ENCODE data around the gene NR4A3.

The NR4A3 gene

DNA sequence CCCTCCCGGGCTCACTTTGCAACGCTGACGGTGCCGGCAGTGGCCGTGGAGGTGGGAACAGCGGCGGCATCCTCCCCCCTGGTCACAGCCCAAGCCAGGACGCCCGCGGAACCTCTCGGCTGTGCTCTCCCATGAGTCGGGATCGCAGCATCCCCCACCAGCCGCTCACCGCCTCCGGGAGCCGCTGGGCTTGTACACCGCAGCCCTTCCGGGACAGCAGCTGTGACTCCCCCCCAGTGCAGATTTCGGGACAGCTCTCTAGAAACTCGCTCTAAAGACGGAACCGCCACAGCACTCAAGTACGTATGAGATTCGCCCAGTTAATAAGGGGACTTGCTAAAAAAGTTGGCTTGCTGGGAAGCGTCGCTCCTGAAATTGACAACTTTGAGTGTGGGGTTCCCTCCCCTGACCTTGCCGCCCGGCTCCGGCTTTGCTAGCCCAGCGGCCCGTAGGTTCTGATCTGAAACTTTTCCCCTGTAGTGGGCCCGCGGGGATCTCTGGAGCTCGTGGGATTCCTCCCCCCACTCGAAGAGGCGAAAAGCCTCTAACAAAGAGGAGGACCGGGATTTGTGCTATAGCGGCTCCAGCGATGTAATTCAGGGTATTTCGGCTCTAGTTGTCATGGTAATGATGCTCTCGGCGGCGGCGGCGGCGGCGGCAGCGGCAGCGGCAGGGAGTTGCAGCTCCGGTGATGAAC, 572 bp downstream of the NR4A3 start:
- peak overlapping the region; percentile 100 for H3K4me3 Mint-ChIP-seq
- H3K4me1 Mint-ChIP-seq (ENCODE audit: low read depth), result peaks cover 67% of the 10 kb centered on the region
- H3K36me3 Mint-ChIP-seq (ENCODE audit: low read depth), result peaks cover 48% of the 10 kb centered on the region
- peaks cover 3% of the 10 kb centered on the region for H3K27me3 Mint-ChIP-seq
- peak overlapping the region; percentile 99 for H3K27ac Mint-ChIP-seq
- H3K9me3 Mint-ChIP-seq, result no peaks in the 10 kb centered on the region

DNA sequence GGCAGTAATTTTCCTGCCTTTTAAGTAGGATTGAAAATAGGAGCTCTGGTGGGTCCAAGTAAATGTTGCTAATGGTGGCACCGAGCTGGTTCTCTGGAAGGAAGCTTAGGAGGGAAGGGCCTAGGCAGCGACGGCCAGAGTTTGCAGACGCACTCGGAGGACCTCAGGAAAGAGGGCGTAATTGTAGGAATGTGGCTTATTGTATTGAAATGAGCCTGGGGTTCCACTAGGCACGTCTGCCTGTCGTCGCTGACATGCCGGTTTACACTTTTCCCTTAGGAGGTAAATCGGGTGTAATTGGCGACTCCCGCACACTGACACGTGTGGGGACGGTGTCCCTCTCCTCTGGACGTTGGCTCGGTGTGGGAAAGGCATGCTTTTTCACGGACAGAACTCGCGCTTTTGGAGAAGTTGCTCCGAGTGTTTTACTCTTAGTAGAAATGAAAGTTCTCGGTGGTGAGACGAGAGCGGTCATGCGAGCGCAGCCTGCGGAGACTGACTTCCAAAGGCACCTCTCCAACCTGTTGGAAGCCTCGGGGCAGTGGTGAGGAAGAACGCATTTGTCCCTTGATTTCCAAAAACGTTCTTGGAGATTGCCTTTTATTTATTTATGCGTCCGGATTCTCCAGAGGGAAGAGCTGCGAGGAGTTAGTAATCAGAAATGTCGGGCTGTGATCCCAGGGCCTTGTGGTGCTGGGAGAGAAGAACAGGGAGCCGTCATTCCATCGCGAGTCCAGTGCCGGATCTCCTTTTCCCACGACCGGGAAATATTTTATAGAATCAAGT, 1.3 kb downstream of the NR4A3 start:
- peaks cover 67% of the 10 kb centered on the region for H3K4me1 Mint-ChIP-seq (ENCODE audit: low read depth)
- peak overlapping the region; percentile 99 for H3K27ac Mint-ChIP-seq
- H3K4me3 Mint-ChIP-seq, result peak overlapping the region; percentile 100
- no peaks in the 10 kb centered on the region for H3K9me3 Mint-ChIP-seq
- H3K27me3 Mint-ChIP-seq, result peaks cover 6% of the 10 kb centered on the region
- H3K36me3 Mint-ChIP-seq (ENCODE audit: low read depth), result peaks cover 56% of the 10 kb centered on the region

GRCh38 chr9:99823681-99824377, 2.1 kb downstream of the NR4A3 start:
- peak overlapping the region; percentile 100 for H3K4me3 Mint-ChIP-seq
- H3K4me1 Mint-ChIP-seq (ENCODE audit: low read depth), result peaks cover 61% of the 10 kb centered on the region
- H3K27ac Mint-ChIP-seq, result peak overlapping the region; percentile 99
- H3K9me3 Mint-ChIP-seq, result no peaks in the 10 kb centered on the region
- H3K36me3 Mint-ChIP-seq (ENCODE audit: low read depth), result peaks cover 59% of the 10 kb centered on the region
- H3K27me3 Mint-ChIP-seq, result peaks cover 7% of the 10 kb centered on the region

DNA sequence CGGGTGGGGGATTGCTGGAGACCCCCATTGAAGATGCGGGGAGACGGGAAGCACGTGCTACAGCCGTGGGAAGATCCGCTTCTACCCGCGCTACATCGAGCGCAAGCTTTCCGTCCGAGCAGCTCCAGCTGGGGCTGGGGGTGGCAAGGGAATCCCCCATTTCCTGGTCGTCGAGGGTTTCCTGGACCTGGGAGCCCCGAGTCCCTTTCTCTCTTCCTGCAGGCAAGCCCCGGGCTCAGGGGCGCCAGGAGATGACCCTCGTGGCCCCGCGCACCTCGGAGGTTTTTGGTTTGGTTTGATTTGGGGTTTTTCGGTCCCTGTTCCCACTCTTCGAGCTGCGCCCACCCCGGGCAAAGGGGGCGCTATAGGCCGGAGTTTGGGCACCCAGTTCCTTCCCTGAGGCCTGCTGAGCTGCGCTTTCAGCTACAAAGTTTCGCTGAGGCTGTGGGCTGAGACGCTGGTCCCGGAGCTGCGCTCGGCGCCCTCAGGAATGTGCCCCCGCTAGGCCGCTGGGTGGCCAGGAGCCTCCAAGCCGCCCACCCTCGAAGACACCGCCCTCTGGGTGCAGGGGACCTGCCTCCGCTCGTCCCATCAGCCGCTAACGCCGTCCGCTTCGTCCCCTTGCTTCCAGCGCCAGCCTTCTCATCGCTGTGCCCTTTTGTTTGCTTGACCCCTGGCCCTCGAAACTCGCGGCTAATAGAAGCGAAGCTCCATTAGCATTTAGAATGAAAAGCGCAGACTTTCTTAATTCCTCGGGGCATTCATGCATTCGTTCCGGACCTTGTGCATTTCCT, 2.9 kb downstream of the NR4A3 start:
- peaks cover 64% of the 10 kb centered on the region for H3K4me1 Mint-ChIP-seq (ENCODE audit: low read depth)
- H3K4me3 Mint-ChIP-seq, result peak overlapping the region; percentile 100
- H3K27me3 Mint-ChIP-seq, result peaks cover 14% of the 10 kb centered on the region
- H3K27ac Mint-ChIP-seq, result peak overlapping the region; percentile 99
- no peaks in the 10 kb centered on the region for H3K9me3 Mint-ChIP-seq
- H3K36me3 Mint-ChIP-seq (ENCODE audit: low read depth), result peaks cover 66% of the 10 kb centered on the region

- H3K27me3 Mint-ChIP-seq, result peaks cover 22% of the 10 kb centered on the region
- no peaks in the 10 kb centered on the region for H3K9me3 Mint-ChIP-seq
- H3K27ac Mint-ChIP-seq, result peak overlapping the region; percentile 99
- H3K4me1 Mint-ChIP-seq (ENCODE audit: low read depth), result peaks cover 72% of the 10 kb centered on the region
- peak overlapping the region; percentile 100 for H3K4me3 Mint-ChIP-seq
- H3K36me3 Mint-ChIP-seq (ENCODE audit: low read depth), result peaks cover 74% of the 10 kb centered on the region
Observed at GRCh38 chr9:99825172-99826046, 3.7 kb downstream of the NR4A3 start.

GRCh38 chr9:99826579-99826978, 4.9 kb downstream of the NR4A3 start:
- peaks cover 70% of the 10 kb centered on the region for H3K4me1 Mint-ChIP-seq (ENCODE audit: low read depth)
- peaks cover 86% of the 10 kb centered on the region for H3K36me3 Mint-ChIP-seq (ENCODE audit: low read depth)
- peak overlapping the region; percentile 99 for H3K27ac Mint-ChIP-seq
- no peaks in the 10 kb centered on the region for H3K9me3 Mint-ChIP-seq
- H3K4me3 Mint-ChIP-seq, result peak overlapping the region; percentile 100
- H3K27me3 Mint-ChIP-seq, result peaks cover 22% of the 10 kb centered on the region

GRCh38 chr9:99827244-99827643, 5.6 kb downstream of the NR4A3 start:
- peaks cover 90% of the 10 kb centered on the region for H3K36me3 Mint-ChIP-seq (ENCODE audit: low read depth)
- no peaks in the 10 kb centered on the region for H3K9me3 Mint-ChIP-seq
- H3K27me3 Mint-ChIP-seq, result peaks cover 22% of the 10 kb centered on the region
- H3K27ac Mint-ChIP-seq, result peak overlapping the region; percentile 99
- H3K4me1 Mint-ChIP-seq (ENCODE audit: low read depth), result peaks cover 70% of the 10 kb centered on the region
- peak overlapping the region; percentile 100 for H3K4me3 Mint-ChIP-seq

DNA sequence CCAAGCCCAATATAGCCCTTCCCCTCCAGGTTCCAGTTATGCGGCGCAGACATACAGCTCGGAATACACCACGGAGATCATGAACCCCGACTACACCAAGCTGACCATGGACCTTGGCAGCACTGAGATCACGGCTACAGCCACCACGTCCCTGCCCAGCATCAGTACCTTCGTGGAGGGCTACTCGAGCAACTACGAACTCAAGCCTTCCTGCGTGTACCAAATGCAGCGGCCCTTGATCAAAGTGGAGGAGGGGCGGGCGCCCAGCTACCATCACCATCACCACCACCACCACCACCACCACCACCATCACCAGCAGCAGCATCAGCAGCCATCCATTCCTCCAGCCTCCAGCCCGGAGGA, 6.3 kb downstream of the NR4A3 start:
- H3K36me3 Mint-ChIP-seq (ENCODE audit: low read depth), result peaks cover 88% of the 10 kb centered on the region
- H3K4me3 Mint-ChIP-seq, result peak overlapping the region; percentile 100
- peaks cover 19% of the 10 kb centered on the region for H3K27me3 Mint-ChIP-seq
- H3K9me3 Mint-ChIP-seq, result no peaks in the 10 kb centered on the region
- H3K27ac Mint-ChIP-seq, result peak overlapping the region; percentile 99
- H3K4me1 Mint-ChIP-seq (ENCODE audit: low read depth), result peaks cover 66% of the 10 kb centered on the region

GRCh38 chr9:99828417-99829176, 6.9 kb downstream of the NR4A3 start:
- Mint-ChIP-seq H3K36me3 (ENCODE audit: low read depth) (peaks cover 88% of the 10 kb centered on the region), H3K4me3 (peak overlapping the region; percentile 78), H3K27ac (peak overlapping the region; percentile 65), H3K9me3 (no peaks in the 10 kb centered on the region), H3K27me3 (peaks cover 19% of the 10 kb centered on the region), H3K4me1 (ENCODE audit: low read depth) (peaks cover 64% of the 10 kb centered on the region)

GRCh38 chr9:99831857-99832557, 10.3 kb downstream of the NR4A3 start:
- no peaks in the 10 kb centered on the region for H3K9me3 Mint-ChIP-seq
- peaks cover 36% of the 10 kb centered on the region for H3K4me1 Mint-ChIP-seq (ENCODE audit: low read depth)
- H3K4me3 Mint-ChIP-seq, result no peak overlapping the region
- H3K27ac Mint-ChIP-seq, result no peak overlapping the region
- H3K27me3 Mint-ChIP-seq, result peaks cover 19% of the 10 kb centered on the region
- H3K36me3 Mint-ChIP-seq (ENCODE audit: low read depth), result peaks cover 92% of the 10 kb centered on the region

GRCh38 chr9:99832558-99832864, 10.8 kb downstream of the NR4A3 start:
- peaks cover 91% of the 10 kb centered on the region for H3K36me3 Mint-ChIP-seq (ENCODE audit: low read depth)
- H3K27ac Mint-ChIP-seq, result no peak overlapping the region
- no peaks in the 10 kb centered on the region for H3K9me3 Mint-ChIP-seq
- H3K27me3 Mint-ChIP-seq, result peaks cover 19% of the 10 kb centered on the region
- no peak overlapping the region for H3K4me3 Mint-ChIP-seq
- peaks cover 31% of the 10 kb centered on the region for H3K4me1 Mint-ChIP-seq (ENCODE audit: low read depth)

- Mint-ChIP-seq H3K36me3 (ENCODE audit: low read depth) (peaks cover 96% of the 10 kb centered on the region), H3K4me1 (ENCODE audit: low read depth) (peaks cover 24% of the 10 kb centered on the region), H3K27ac (no peak overlapping the region)
Observed at GRCh38 chr9:99833735-99834134, 12.1 kb downstream of the NR4A3 start.

DNA sequence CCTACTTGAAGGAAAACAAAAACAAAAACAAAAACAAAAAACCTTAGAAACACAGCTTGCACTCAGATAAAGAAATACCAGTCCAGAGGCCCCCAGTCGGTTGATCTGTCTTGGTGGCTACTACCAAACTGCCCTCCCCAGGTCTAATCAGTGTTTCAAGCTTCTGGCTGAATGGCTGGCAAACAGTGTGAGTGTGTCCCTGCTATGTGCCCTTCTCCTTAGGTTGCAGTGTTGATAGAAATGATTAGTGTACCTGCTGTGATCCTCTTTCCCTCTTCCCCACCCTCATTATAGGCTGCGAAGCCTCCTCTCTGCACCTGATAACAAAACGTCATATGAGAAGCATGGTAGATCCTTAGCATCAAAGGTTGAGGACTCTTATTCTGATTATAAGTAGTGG, 12.8 kb downstream of the NR4A3 start:
- H3K36me3 Mint-ChIP-seq (ENCODE audit: low read depth), result peaks cover 96% of the 10 kb centered on the region
- H3K27ac Mint-ChIP-seq, result no peak overlapping the region
- H3K4me1 Mint-ChIP-seq (ENCODE audit: low read depth), result peaks cover 18% of the 10 kb centered on the region
- H3K27me3 Mint-ChIP-seq, result peaks cover 9% of the 10 kb centered on the region
- H3K4me3 Mint-ChIP-seq, result no peak overlapping the region
- H3K9me3 Mint-ChIP-seq, result no peaks in the 10 kb centered on the region

More at GRCh38 chr9:99833735-99834134, 12.1 kb downstream of the NR4A3 start:
- Mint-ChIP-seq H3K27me3 (peaks cover 16% of the 10 kb centered on the region), H3K9me3 (no peaks in the 10 kb centered on the region), H3K4me3 (no peak overlapping the region)
